Choroid plexus epithelial cell (primary cell): Measurements from ENCODE around the gene CYSRT1.

Experiments
- DNase-seq: peaks from one replicate; pipeline ENCODE4 v3.0.0-alpha.2; 2010; ENCODE audit warnings: low read depth
- H3K4me3 ChIP-seq: 2 replicates; pipeline ENCODE4 v1.5.1; 2011; ENCODE audit warnings: low read depth, mild to moderate bottlenecking, control low read depth, low read length, moderate library complexity
- TF ChIP-seq, protein P1 (sequence below): conservative IDR thresholded peaks from 2 replicates; pipeline ENCODE4 v1.5.1; 2011; ENCODE audit warnings: low read depth, mild to moderate bottlenecking, control low read depth, inconsistent platforms, low read length, moderate library complexity

The CYSRT1 gene

DNA sequence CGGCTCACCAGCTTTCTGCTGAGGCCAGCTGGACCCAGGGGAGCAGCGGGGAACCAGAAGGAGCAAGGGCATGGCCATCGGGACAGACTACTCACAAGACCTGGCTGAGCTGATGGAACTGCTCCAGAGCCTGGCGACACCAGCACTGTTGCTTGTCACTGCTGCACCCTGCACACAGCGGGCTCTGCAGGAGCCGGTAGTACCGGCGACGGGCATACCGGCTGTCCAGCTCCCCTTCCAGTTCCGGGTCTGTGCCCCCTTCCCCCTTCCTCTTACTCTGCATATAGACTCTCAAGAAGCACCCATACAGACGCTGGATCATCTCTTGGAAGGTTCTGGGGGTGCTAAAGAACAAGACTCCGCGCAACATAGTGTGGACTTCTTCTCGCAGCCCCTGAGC lies 37.6 kb upstream of the CYSRT1 start:
- peak overlapping the region; percentile 67 for H3K4me3 ChIP-seq
- no peak for DNase-seq
- TF ChIP-seq, protein P1, sequence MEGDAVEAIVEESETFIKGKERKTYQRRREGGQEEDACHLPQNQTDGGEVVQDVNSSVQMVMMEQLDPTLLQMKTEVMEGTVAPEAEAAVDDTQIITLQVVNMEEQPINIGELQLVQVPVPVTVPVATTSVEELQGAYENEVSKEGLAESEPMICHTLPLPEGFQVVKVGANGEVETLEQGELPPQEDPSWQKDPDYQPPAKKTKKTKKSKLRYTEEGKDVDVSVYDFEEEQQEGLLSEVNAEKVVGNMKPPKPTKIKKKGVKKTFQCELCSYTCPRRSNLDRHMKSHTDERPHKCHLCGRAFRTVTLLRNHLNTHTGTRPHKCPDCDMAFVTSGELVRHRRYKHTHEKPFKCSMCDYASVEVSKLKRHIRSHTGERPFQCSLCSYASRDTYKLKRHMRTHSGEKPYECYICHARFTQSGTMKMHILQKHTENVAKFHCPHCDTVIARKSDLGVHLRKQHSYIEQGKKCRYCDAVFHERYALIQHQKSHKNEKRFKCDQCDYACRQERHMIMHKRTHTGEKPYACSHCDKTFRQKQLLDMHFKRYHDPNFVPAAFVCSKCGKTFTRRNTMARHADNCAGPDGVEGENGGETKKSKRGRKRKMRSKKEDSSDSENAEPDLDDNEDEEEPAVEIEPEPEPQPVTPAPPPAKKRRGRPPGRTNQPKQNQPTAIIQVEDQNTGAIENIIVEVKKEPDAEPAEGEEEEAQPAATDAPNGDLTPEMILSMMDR: no peak

GRCh38 chr9:137188086-137188489 lies 36.9 kb upstream of the CYSRT1 start:
- H3K4me3 ChIP-seq: peak overlapping the region; percentile 67
- no peak for DNase-seq
- TF ChIP-seq, protein P1: no peak

DNA sequence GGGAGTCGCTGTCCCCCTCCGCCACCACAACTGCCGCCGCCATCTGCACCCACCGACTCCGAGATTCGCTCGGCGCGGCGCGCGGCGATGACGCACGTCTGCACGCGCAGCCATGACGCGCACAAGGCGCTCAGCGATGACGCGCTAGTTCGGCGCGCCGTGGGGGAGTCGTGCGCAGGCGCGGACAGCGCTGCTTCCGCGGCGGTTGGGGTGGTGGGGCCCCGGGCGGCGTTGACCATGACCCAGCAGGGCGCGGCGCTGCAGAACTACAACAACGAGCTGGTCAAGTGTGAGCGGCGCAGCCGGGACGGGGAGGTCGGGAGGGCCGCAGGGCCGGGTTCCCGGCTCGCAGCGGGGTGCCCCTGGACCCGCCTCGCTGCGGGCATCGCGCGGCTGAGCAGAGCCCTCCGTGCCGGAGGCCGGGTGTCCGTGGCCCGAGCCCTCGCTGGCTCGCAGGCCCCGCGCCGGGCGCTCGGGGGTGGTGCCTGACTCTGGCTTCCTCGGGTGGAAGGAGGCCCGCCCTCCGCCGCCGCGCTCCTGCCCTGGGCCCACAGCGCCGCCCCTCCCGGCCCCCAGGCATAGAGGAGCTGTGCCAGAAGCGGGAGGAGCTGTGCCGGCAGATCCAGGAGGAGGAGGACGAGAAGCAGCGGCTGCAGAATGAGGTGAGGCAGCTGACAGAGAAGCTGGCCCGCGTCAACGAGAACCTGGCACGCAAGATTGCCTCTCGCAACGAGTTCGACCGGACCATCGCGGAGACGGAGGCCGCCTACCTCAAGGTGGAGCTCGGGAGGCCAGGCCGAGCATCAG lies 36.3 kb upstream of the CYSRT1 start, which contains the start of the genes ANAPC2 and SSNA1:
ANAPC2 (minus strand) TSS at position 71 of the 807 bp plus-strand sequence; CDS start at position 43, 28 bp downstream.
SSNA1 (plus strand) TSS at position 187 of the 807 bp plus-strand sequence; CDS start at position 238, 51 bp downstream.
- TF ChIP-seq, protein P1: peak; percentile 59
- peak; percentile 96 for DNase-seq

GRCh38 chr9:137189297-137190295 lies 35.4 kb upstream of the CYSRT1 start:
- DNase-seq: no peak
- TF ChIP-seq, protein P1: no peak
- peak overlapping the region; percentile 67 for H3K4me3 ChIP-seq

More for the DNA sequence above, 36.3 kb upstream of the CYSRT1 start, which contains the start of the genes ANAPC2 and SSNA1:
- peak within 1 kb of the TSS; percentile 67 for H3K4me3 ChIP-seq

- no peak for DNase-seq
- no peak overlapping the region for H3K4me3 ChIP-seq
- TF ChIP-seq, protein P1: no peak
These were observed 34.6 kb upstream of the CYSRT1 start for GRCh38 chr9:137190315-137190856.

DNA sequence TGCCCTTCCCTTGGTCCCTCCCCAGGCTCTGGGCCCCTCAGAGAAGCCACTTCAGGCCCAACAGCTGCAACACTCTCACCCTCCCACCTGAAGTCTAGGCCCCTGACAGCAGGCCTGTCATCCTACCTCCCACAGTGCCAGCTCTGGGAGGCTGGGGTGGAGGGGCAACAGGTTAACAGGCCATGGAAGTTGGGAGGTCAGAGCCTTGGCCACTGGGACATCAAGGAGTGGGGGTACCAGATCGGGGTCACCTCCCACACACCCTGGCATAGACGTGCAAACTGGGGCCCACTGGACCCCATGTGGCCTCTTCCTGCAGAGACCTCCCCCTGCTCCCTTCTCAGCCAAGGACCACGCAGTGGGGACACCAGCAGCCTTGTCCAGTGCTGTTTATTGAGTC lies 33.7 kb upstream of the CYSRT1 start:
- H3K4me3 ChIP-seq: no peak overlapping the region
- TF ChIP-seq, protein P1: no peak
- no peak for DNase-seq
